Muscle of back (tissue), 11 donors: ENCODE results near the gene SND1. TPM values are rescaled to one million over a fixed set of nuclear protein-coding genes. Genes with fewer than 3 reads are reported as not detected.
"Not testable (repeated sequence)": the region's sequence is repeated elsewhere in the genome, so short reads cannot be mapped to it uniquely, and the experiment has no call there.

Experiments used
- DNase-seq, 3 donors: peaks; one replicate each; pipeline versions ENCODE4 v3.0.0 to v3.0.0-alpha.2; 2013
- polyA plus RNA-seq, 10 donors: library from polyadenylated mRNA; unstranded; fragments of 120-200 nt; gene quantifications; one replicate each; pipeline ENCODE4 v1.2.1, GENCODE V29; 2013; ENCODE audit not compliant: insufficient read length in 10 of 10

The SND1 gene
- polyA plus RNA-seq, 10 donors, result 79.0 to 120 (median 98.4) TPM

DNA sequence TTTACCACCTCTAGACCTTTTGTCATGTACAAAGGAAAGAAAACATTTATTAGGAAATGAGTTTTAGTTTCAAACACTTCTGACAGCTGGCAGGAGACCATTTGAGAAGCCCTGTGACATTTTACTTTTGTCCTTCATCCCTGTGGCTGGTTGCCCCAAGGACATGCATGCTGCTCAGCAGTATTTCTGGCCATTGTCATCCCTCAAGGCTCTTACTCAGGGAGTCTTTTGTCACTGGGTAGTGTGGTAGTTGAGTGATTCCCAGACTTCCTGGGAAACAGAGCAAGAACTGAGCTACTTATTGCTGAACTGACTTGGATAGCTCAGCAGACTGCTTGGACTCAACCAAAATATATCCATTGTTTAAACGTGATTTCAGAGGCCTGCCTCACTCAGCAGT, 236.4 kb downstream of the SND1 start:
- no peak for DNase-seq

DNA sequence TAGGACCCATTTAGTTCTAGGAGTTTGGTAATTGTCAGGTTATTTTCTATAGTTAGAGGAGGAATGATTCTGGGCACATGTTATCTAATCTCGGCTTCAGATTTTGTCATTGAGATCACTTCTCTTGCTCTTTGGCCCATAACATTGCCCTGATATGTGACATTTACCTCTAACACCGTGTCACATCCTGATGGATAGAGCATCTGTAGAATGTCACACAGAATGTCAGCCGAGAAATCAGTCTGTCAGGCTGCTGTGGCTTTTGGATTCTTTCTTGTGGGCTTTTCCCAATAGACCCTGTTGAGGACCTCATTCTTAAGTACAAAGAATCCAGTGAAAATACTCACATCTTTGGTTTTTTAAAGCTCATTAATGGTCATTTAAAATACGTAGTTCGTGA, 236.8 kb downstream of the SND1 start:
- no peak for DNase-seq

DNA sequence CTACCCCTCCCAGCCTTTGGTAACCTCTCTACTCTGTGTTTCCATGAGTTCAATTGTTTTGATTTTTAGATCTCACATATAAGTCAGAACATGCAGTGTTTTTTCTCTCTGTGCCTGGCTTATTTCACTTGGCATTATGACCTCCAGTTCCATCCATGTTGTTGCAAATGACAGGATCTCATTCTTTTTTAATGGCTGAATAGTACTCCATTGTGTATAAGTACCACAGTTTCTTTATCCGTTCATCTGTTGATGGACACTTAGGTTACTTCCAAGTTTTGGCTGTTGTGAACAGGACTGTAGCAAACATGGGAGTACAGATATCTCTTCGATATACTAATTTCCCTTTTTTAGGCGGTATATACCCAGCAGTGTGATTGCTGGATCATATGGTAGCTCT, 237.7 kb downstream of the SND1 start:
- DNase-seq, result no peak

DNA sequence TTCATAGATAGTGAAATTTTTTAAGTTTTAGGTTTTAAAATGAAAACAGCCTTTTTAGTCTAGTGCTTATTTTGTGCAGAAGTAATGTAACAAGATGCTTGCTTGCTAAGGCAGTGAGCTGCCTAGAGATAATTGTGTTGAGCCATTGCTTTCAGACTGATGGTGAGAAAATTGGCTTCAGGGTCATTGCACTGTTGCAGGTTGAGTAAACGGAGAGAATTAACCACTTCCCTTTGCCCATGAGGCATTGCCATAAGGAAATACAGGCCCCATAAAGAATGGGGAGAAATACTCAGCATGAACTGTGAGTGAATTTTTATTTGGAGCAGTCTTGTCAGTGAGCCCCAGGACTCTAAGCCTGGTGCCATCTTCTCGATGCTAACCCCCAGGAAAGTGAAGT, 238.7 kb downstream of the SND1 start:
- no peak for DNase-seq

DNA sequence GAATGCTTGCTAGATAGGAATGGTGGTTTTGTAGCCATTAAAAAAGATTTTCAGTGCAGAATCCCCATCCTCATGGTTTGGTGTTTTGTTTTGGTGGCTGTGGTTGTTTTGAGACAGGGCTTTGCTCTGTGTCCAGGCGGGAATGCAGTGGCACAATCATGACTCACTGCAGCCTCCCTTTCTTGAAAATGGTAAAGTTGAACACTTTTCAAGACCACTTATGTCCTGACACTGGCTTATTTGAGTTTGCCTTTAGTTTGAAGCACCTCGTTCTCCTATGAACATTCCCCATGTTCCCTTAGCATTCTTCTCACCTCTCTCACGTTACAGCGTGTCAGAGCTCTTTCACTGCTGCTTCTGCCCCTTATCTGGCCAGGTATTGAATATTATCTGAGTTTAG, 239.2 kb downstream of the SND1 start:
- no peak for DNase-seq

DNA sequence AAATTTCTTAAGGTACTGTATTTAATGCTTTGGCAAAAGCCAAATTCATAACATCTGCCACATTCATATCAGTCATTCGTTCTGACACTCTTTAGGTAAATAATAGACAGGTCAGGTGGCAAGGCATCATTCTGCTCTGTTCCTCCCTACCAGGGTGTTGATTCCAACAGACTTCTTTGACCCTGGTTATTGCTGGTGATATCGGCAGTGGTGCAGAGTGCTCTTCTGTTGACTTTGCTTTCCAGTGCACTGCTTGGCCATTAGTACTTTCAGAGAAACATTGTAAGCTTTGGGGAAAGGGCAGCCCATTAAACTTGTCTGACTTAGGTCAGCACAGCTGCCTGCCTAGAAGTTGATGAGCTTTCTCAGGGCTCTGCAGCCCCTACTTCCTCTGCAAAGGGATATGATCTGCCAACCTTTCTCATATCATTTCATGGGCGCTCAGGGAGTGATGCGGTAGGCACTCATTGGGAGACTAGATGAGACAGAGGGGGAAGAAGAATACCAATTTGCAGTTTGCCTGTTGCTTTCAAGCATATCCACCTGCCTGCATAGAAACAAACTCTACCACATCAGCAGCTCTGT, 240.0 kb downstream of the SND1 start:
- no peak for DNase-seq

DNA sequence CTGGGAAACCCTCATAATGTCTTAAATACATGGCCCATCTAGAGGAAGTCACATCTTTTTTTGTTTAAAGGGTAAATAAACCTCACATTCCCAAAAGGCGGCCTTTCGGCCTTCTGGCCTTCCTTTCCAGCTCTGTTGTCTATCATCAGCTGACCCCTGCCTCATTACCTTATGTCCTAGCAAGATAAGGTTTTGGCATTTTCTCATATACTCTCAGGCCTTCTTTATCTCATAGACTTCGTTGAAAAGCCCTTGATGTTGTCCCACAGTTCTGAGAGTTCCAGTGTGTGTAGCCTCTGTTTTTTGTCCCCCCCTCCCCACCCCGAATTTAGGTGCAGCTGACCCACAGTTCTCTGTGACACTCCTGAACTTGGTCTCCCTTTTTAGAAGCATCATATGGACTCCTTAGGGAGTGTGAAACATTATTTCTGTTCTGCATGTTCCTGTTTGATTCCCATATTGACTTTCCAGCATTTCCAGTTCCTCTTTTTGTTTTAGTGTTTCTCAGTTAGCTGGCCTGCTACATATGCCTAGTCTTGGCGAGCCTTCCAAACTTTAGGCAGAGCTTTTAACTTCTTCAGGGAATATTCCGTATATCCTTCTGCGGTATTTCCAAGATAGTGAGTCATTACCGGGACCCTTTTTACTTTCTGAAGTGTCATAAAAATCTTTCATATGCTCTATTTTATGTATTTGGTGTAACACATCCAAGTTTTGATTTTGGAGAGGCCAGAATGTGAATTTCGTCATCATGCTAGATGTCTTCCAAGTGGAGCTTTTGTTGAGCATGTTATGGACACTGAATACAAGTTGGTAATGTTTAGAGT, 240.7 kb downstream of the SND1 start:
- DNase-seq, result peak; percentile 45 to 86 (median 72)

DNA sequence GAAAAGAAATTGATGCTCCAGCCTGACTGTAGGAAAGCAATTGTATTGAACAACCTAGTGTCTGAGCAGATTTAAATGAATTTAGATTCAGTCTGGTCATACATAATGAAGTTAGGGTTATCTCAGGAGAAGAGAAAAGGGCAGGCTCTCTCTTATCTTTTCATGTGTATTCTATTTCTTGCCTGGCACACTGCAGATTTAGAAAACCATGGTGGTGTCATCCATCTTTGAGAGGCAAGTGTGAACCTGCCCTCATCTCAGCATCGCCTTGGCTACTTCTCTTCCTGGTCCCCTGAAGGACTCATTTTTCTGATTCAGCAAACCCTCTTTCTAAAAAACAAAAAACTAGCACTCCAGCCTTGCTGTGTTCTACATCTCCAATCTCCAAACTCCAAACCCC, 241.6 kb downstream of the SND1 start:
- DNase-seq, result no peak

DNA sequence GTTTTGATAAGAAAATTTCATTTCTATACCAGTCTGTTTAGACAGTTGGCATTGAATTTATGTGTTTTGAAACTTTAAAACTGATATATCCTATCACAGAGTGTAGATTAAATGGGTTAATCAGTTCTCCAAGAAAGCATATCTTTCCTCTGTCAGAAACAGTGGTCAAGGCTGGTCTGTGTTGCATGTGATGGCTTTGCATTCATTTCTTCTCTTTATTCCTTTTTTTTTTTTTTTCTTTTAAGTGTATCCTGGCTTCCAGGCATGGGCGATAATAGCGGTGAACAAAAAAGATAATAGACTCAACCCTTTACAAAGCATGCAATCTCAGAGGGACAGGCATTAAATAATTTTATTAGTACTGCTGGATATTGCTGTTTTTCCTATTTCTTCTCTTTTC, 242.6 kb downstream of the SND1 start:
- DNase-seq, result no peak

DNA sequence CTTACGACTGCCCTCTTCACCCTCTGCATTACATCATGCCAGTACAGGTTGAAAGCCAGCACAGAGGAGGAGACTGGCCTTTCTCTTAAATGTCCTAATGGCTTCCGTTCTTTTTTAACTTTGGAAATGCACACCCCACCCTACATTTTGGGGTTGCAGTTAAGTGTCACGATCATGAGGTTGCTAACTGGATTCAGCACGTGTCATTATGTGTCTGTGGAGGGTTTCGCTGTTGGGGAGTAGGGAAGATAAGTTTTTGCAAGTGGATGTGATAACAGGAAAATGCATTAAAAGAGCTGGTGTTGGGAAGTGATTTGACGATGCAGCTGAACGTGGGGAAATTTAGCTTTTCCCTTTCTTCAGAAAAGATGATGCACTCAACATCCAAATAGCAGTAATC, 243.4 kb downstream of the SND1 start:
- no peak for DNase-seq

DNA sequence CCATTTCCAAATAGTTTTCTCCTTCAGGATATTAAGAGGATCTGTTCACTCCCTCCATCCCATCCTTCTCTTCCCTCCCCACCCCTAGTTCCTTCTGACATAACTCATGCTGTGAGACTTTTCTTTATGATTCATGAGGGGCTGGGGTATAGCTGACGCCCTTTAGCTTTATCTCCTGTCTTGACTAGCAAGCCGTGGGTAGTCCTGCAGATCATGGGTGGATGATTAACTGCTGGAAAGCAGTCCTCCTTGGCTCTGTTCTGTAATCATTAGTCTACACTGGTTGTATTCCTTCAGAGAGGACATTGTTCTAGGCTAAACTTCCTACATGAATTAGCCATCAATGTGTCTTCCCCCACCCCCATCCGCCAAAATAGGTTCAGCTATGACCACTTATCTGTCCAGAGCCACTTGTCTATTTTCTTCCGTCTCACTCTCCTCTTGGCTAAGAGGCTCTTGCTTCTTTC, 243.9 kb downstream of the SND1 start:
- no peak for DNase-seq

DNA sequence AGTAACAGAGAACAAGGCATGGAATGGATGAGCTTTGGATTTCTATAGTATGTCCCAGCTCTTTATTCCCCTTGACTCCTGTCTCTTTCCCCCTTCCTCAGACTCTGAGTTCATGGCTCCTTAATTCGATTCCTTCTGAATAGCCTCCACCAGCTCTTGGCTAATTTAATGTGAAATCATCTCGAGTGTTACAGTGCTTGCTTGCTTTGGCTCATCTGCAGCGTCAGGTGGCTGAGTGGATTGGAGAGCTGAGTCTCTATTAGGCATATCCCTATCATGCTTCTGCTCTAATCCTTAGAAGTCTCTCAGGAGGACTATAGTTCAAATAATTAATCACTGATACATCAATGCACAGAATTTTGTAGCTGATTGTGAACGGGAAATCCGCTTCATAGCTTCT, 244.7 kb downstream of the SND1 start:
- no peak for DNase-seq

DNA sequence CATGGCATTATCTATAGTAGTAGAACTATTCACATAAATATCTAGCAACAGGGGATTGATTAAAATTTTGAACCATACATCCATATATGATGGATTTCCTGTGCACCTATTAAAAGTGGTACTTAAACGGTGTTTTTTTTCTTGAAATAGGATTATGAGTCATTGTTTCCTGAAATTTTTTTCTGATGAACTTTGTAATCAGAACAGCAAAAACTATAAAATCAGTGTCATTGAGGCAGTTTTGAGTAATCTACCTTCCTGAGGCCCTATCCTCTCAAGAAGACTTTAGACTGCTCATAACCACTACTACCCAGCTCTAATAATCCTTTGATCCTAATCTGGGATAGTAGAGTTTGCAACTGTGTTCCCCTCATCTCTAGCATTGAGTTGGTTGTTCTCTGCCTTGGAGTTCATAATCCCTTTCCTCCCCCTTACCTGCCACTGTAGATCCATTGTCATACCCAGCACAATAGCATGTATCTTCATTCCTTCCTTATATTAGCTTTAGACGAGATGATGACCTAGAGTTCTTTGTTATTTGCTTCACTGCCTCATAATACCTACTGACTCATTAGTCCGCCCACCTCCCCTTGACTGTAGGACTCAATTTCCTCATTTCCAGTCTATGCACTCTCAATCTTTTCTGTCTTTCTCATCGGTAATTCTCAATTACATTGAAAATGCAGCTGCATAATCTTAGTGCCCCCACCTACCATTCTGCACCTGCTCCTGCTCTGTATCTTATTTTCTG, 245.9 kb downstream of the SND1 start:
- DNase-seq, result no peak

DNA sequence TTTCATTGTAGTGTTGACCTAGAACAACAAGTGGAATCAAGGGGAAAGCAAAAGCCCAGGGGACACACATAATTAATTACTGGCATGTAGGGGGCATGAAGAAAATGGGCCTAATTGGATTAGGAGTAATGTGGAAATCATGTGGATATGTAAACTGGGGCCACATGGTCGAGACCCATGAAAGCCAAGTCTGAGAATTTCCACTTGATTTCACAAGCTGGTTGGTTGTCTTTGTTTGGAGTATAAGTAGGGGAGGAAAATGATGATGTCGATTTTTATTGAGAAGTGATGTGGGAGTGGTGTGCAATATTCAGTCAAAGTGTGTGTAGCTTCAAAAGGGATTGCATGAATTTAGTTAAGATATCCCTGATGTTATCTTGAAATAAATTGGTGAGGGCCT, 247.4 kb downstream of the SND1 start:
- DNase-seq, result no peak

DNA sequence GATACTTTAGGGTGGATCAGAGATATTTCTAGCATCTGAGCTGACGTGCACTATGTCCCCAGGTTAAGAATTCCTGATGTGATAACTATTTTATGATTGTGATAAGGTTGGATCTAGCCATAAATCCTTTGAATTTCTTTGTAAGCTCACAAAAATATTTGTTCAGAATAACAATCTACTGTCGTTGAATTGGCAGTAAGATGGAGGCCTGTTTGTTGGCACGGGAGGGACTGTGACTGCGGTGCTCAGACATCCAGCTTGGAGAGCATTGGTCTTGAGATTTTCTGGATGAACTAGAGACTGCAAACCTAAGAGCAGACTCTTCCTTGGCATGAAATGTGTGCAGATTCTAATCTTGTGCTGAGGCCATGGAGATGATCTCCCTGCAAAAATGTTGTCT, 248.1 kb downstream of the SND1 start:
- no peak for DNase-seq

DNA sequence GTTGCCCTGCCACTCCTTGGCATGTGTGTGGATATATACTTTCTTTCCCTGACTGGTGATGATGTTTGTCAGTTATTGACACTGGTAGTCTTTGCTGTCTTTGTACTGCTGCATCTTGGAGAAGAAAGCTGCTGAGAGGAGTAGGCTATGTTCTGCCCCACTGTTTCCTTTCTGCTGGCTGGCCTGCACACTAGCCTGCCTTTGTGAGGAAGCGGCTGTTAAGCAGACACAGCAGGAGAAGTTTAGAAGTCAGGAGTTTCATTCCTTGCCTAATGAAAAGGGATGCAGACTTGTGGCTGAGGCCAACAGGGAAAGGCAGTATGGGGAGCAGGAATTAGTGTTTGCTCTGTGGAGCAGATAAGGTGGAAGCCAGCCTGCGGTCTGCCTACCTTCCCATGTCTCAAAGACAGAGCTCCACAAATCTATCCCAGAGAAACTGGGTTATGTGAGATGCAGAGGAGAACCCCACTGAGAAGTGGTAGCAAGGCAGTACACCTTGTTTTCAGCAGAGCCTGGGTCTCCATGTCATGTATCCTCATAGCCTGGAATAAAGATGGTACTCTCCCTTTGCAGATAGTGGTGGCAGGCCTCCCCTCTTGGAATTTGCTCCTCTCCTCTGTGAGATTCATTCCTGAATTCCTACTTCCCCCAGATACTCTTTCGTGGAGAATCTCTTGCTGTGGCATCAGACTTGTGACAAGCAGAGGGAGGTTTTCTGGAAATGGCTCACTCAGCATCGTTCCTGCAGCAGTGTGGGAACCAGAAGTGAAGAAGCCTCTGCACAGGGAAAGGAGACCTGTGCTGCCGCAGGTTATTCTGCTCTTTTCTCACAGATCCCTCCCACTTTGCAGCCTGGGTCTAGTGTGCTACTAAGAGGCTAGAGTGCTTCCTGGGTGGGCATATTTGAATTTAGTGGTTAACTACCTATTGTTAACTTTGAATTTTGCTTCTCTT, 249.0 kb downstream of the SND1 start:
- DNase-seq, result no peak

DNA sequence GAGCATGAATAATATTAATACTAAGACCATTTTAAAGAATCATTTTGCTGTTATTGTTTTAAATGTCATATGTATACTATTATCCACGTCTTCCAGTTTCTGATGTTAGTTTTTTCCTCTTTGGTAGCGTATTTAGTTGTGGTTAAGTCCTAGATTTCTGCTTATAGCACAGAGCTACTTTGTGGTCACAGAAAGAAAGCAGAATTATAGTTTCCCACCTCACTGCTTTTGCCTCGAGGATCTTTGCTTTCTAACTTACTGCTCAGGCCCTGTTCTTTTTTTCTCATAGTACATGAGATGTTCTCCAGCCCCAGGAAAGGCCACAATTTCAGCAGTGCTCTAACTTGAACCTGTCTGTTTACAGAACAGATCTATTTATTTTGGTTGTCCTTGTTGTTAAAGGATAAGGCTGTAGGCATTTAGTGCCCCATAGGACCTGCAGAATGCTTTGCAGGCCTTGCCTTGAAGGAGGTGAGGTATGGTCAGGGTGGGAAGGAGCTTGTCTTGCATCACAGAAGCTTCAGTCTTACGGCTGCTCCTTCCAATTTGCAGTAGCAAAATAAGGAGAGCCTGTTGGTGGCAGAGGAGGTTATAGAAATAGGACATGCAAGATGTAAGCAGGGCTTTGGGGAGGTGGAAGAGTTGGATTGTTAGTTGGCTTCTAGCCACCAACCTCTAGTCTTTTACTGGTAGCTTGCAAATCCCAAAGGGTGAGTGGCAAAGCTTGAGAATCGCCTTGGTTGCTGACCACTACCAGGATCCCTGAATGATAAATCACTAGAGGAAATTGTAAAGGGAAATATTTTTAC, 250.1 kb downstream of the SND1 start:
- DNase-seq, result no peak

DNA sequence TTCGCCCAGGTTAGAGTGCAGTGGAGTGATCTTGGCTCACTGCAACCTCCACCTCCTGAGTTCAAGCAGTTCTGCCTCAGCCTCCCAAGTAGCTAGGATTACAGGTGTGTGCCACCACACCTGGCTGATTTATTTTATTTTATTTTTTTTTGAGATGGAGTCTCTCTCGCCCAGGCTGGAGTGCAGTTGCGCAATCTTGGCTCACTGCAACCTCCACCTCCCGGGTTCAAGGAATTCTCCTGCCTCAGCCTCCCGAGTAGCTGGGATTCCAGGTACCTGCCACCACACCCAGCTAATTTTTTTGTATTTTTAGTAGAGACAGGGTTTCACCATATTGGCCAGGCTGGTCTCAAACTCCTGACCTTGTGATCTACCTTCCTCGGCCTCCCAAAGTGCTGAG, 250.8 kb downstream of the SND1 start:
- DNase-seq, result not testable (repeated sequence)

DNA sequence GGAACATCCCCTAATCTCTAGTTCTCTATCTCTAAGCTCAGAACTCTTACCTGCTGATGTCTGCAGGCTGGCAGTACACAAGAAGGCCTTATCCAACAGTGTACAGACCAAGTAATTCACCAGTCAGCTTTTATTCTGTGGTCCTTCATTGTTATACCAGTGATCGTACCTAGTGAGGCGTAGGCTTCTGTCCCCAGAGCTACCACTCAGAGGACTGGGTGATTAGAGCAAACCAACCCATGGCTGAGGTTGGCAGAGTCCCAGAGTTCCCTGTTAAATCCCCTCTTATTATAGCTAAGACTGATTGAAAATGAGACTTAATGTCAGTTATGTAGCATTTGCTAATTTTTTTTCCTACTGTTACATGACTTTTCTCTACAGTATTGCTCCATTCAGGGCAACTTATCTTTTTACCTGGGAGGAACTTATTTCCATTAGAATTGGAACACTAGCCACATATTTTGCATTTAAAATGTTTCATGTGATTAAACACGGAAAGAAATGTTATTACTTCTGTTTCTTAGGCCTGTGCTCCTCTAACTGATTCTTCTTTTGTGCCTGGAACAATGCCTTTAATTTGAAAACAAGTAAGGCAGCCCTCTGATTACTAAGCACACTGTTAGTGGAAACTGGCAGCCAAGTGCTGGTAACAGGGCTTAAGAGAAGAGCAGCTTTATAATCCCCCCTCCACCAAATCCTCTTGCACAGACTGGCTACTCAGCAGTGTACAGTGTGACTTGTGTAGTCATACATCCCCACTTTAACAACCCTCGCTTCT, 252.1 kb downstream of the SND1 start:
- DNase-seq, result no peak

DNA sequence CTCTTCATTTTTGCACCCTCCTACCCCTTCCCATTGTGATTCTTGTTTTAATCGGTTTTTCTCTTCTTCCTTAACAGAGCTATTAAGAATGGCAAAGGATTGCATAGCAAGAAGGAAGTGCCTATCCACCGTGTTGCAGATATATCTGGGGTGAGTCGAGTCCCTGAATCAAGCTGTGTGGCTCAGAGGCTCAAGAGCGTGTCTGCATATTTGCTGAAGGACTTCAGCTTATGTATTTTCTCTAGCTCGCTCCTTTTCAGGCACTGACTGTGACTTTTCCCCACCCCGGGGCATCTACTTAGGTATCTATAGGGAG, 252.6 kb downstream of the SND1 start:
- no peak for DNase-seq
